H1 (cell line): ENCODE data around the gene RPL37A. TPM values are rescaled to one million over a fixed set of nuclear protein-coding genes. Genes with fewer than 3 reads are reported as not detected.

Experiments used
- CTCF ChIA-PET: fragments of 300-600 bp; sonication (Branson Sonifier 250); formaldehyde crosslinking; loops from one replicate; lab custom pipeline; 2021; ENCODE audit not compliant: partially characterized antibody; lab: Charles Lee
- POLR2A ChIA-PET: fragments of 300-600 bp; sonication (Branson Sonifier 250); formaldehyde crosslinking; loops from one replicate; lab custom pipeline; 2021; ENCODE audit warnings: inconsistent platforms; ENCODE audit not compliant: partially characterized antibody; lab: Charles Lee
- DNase-seq, 2 experiments: peaks; one replicate each; pipeline versions ENCODE4 v3.0.0 to v3.0.0-alpha.2; 2010 to 2022; ENCODE audit warnings: low spot score in 2 of 2, low read depth in 1 of 2, mixed read lengths in 1 of 2
- FAIRE-seq: peaks from 2 replicates; lab custom pipeline; 2011; peaks lifted over from hg19 to GRCh38; lab: Jason Lieb, UNC
- H2AFZ ChIP-seq: 2 replicates; pipeline ENCODE4 v1.8.1; 2012; ENCODE audit warnings: low read length, inconsistent platforms
- H2AK5ac ChIP-seq: 2 replicates; pipeline ENCODE4 v1.6.1; 2013; ENCODE audit warnings: low read depth, low read length
- H2BK120ac ChIP-seq: replicated peaks from 2 replicates; pipeline ENCODE3; 2013; ENCODE audit warnings: low read depth, low read length, inconsistent platforms
- H2BK12ac ChIP-seq: 2 replicates; pipeline ENCODE4 v1.6.1; 2013; ENCODE audit warnings: low read depth, low read length
- H2BK15ac ChIP-seq: 2 replicates; pipeline ENCODE4 v1.6.1; 2013; ENCODE audit warnings: low read length
- H2BK20ac ChIP-seq: 2 replicates; pipeline ENCODE4 v1.6.1; 2013; ENCODE audit warnings: low read length
- H2BK5ac ChIP-seq: 2 replicates; pipeline ENCODE4 v1.6.1; 2013; ENCODE audit warnings: low read depth, low read length
- H3K14ac ChIP-seq: 2 replicates; pipeline ENCODE4 v1.6.1; 2013; ENCODE audit warnings: inconsistent platforms; ENCODE audit not compliant: insufficient read length
- H3K18ac ChIP-seq: 2 replicates; pipeline ENCODE4 v1.6.1; 2013; ENCODE audit warnings: low read length; ENCODE audit errors: extremely low read depth
- H3K23ac ChIP-seq: 2 replicates; pipeline ENCODE4 v1.6.1; 2013; ENCODE audit warnings: inconsistent platforms; ENCODE audit not compliant: insufficient read length
- H3K23me2 ChIP-seq: 2 replicates; pipeline ENCODE4 v1.6.1; 2013; ENCODE audit warnings: low read depth, low read length
- H3K27ac ChIP-seq: 2 replicates; pipeline ENCODE4 v1.6.1; 2011; ENCODE audit warnings: low read depth, low read length, inconsistent platforms
- H3K27me3 ChIP-seq, 4 experiments: replicated peaks in 1 of 4; 1 replicate in 1 of 4; 2 replicates in 3 of 4; pipeline versions ENCODE4 v1.6.1 to v1.8.1; 2011 to 2013; ENCODE audit warnings: low read length in 3 of 4, mild to moderate bottlenecking in 3 of 4, inconsistent platforms in 2 of 4, mixed read lengths in 2 of 4, moderate library complexity in 1 of 4; ENCODE audit not compliant: control insufficient read depth in 3 of 4, insufficient read depth in 3 of 4; ENCODE audit errors: extremely low read depth in 1 of 4
- H3K36me3 ChIP-seq, 4 experiments: 2 replicates each; pipeline versions ENCODE4 v1.6.1 to v1.8.1; 2011 to 2013; ENCODE audit warnings: mild to moderate bottlenecking in 4 of 4, low read length in 3 of 4, moderate library complexity in 2 of 4, control low read depth in 1 of 4, inconsistent platforms in 1 of 4; ENCODE audit not compliant: insufficient read depth in 4 of 4, control insufficient read depth in 2 of 4
- H3K4ac ChIP-seq: replicated peaks from 2 replicates; pipeline ENCODE3; 2013; ENCODE audit warnings: low read length, low read depth, mixed read lengths, inconsistent platforms; ENCODE audit not compliant: insufficient read length
- H3K4me1 ChIP-seq, 4 experiments: replicated peaks in 1 of 4; 1 replicate in 1 of 4; 2 replicates in 3 of 4; pipeline versions ENCODE4 v1.6.1 to v1.8.1; 2011 to 2013; ENCODE audit warnings: low read length in 3 of 4, inconsistent platforms in 2 of 4, mixed read lengths in 1 of 4; ENCODE audit not compliant: insufficient read depth in 4 of 4, control insufficient read depth in 3 of 4
- H3K4me2 ChIP-seq, 2 experiments: 2 replicates each; pipeline versions ENCODE4 v1.6.1 to v1.8.1; 2011 to 2013; ENCODE audit warnings: low read depth in 2 of 2, low read length in 2 of 2, control low read depth in 1 of 2, inconsistent platforms in 1 of 2, mild to moderate bottlenecking in 1 of 2; ENCODE audit not compliant: insufficient read depth in 1 of 2
- H3K4me3 ChIP-seq, 4 experiments: fragments of 200-600, 300-600 bp in 1 of 4; sonication (generic), shearing (Covaris generic), sonication (Bioruptor Twin) in 1 of 4; 2 replicates each; pipeline versions ENCODE4 v1.5.1 to v1.8.1; 2011 to 2016; ENCODE audit warnings: low read length in 4 of 4, low read depth in 3 of 4, control low read depth in 2 of 4, inconsistent platforms in 2 of 4, mild to moderate bottlenecking in 2 of 4, mixed read lengths in 1 of 4, moderate library complexity in 1 of 4; ENCODE audit not compliant: insufficient read depth in 2 of 4; ENCODE audit errors: extremely low read depth in 1 of 4
- H3K56ac ChIP-seq: replicated peaks from 2 replicates; pipeline ENCODE3; 2013; ENCODE audit warnings: low read depth, mild to moderate bottlenecking, mixed read lengths, low read length, inconsistent platforms; ENCODE audit not compliant: insufficient read length
- H3K79me1 ChIP-seq: 2 replicates; pipeline ENCODE4 v1.6.1; 2013; ENCODE audit warnings: low read depth, low read length, control low read depth
- H3K79me2 ChIP-seq, 2 experiments: 2 replicates each; pipeline versions ENCODE4 v1.6.1 to v1.8.1; 2012 to 2013; ENCODE audit warnings: low read length in 2 of 2, mild to moderate bottlenecking in 2 of 2, inconsistent platforms in 1 of 2; ENCODE audit not compliant: insufficient read depth in 2 of 2, control insufficient read depth in 1 of 2
- H3K9ac ChIP-seq, 4 experiments: replicated peaks in 1 of 4; 1 replicate in 1 of 4; 2 replicates in 3 of 4; pipeline versions ENCODE4 v1.6.1 to v1.8.1; 2011 to 2013; ENCODE audit warnings: low read depth in 3 of 4, low read length in 3 of 4, control low read depth in 2 of 4, mild to moderate bottlenecking in 2 of 4, moderate library complexity in 2 of 4, inconsistent platforms in 1 of 4; ENCODE audit errors: extremely low read depth in 1 of 4
- H3K9me3 ChIP-seq, 2 experiments: 2 replicates each; pipeline versions ENCODE4 v1.6.1 to v1.8.1; 2012 to 2013; ENCODE audit warnings: mild to moderate bottlenecking in 2 of 2, moderate library complexity in 2 of 2, control low read depth in 1 of 2, inconsistent platforms in 1 of 2, low read depth in 1 of 2, low read length in 1 of 2, mixed read lengths in 1 of 2; ENCODE audit not compliant: insufficient read depth in 2 of 2
- H4K20me1 ChIP-seq, 2 experiments: replicated peaks in 1 of 2; 2 replicates each; pipeline versions ENCODE3 to v1.8.1; 2011 to 2013; ENCODE audit warnings: inconsistent platforms in 2 of 2, low read length in 2 of 2, mild to moderate bottlenecking in 1 of 2; ENCODE audit not compliant: insufficient read depth in 2 of 2, control insufficient read depth in 1 of 2
- H4K5ac ChIP-seq: 2 replicates; pipeline ENCODE4 v1.6.1; 2013; ENCODE audit warnings: low read length, low read depth, mixed read lengths, inconsistent platforms; ENCODE audit not compliant: insufficient read length
- H4K8ac ChIP-seq: 2 replicates; pipeline ENCODE4 v1.8.0; 2013; ENCODE audit warnings: mild to moderate bottlenecking, moderate library complexity, low read length, inconsistent platforms; ENCODE audit not compliant: insufficient read depth; ENCODE audit errors: extremely low read depth
- H4K91ac ChIP-seq: replicated peaks from 2 replicates; pipeline ENCODE3; 2013; ENCODE audit warnings: low read length, mixed read lengths, inconsistent platforms; ENCODE audit not compliant: insufficient read length
- MAX ChIP-seq: IDR thresholded peaks from 2 replicates; pipeline ENCODE4 v1.6.1; 2012; ENCODE audit warnings: inconsistent platforms
- POLR2A ChIP-seq, 2 experiments: IDR thresholded peaks; 1 replicate in 1 of 2; 2 replicates in 1 of 2; pipeline ENCODE4 v1.6.1; 2011; ENCODE audit warnings: low read depth in 2 of 2, low read length in 2 of 2, mild to moderate bottlenecking in 2 of 2; ENCODE audit errors: control extremely low read depth in 1 of 2
- RFX5 ChIP-seq: IDR thresholded peaks from 2 replicates; pipeline ENCODE4 v1.6.1; 2011; ENCODE audit warnings: low read depth, low read length, improper control_type of control experiment, borderline replicate concordance
- SIN3A ChIP-seq, 2 experiments: IDR thresholded peaks in 1 of 2; conservative IDR thresholded peaks in 1 of 2; 2 replicates each; pipeline ENCODE4 v1.6.1; 2011 to 2012; ENCODE audit warnings: low read length in 2 of 2, improper control_type of control experiment in 1 of 2, low read depth in 1 of 2, mild to moderate bottlenecking in 1 of 2
- SP1 ChIP-seq: IDR thresholded peaks from 2 replicates; pipeline ENCODE4 v1.6.1; 2011; ENCODE audit warnings: low read depth, low read length
- TAF7 ChIP-seq: optimal IDR thresholded peaks from 2 replicates; pipeline ENCODE3; 2011; ENCODE audit warnings: low read depth, mild to moderate bottlenecking, inconsistent platforms, low read length, moderate library complexity, borderline replicate concordance
- TEAD4 ChIP-seq: IDR thresholded peaks from 2 replicates; pipeline ENCODE4 v1.6.1; 2012; ENCODE audit warnings: low read depth, low read length, inconsistent platforms, mixed read lengths
- USF2 ChIP-seq: IDR thresholded peaks from 2 replicates; pipeline ENCODE4 v1.6.1; 2011; ENCODE audit warnings: low read length, improper control_type of control experiment
- YY1 ChIP-seq: IDR thresholded peaks from 2 replicates; pipeline ENCODE4 v1.6.1; 2011; ENCODE audit warnings: low read depth, mild to moderate bottlenecking, low read length
- WGBS, 2 experiments: shearing (Covaris generic) in 1 of 2; methylation state at CpG; one replicate each; pipeline versions ENCODE4 v1.1.6 to v1.1.7; 2013 to 2015; ENCODE audit warnings: low lambda C conversion rate in 2 of 2, mixed read lengths in 2 of 2, inconsistent platforms in 1 of 2, low coverage in 1 of 2, missing lambda C conversion rate in 1 of 2; ENCODE audit not compliant: insufficient replicate concordance in 2 of 2, insufficient coverage in 1 of 2, insufficient read length in 1 of 2; ENCODE audit errors: extremely low coverage in 1 of 2, missing lambda C conversion rate in 1 of 2; 5-methylcytosine and 5-hydroxymethylcytosine counted together
- polyA plus RNA-seq, 7 experiments: library from polyadenylated mRNA; depleted of rRNA in 3 of 7; stranded (reverse) in 5 of 7; unstranded in 2 of 7; fragments of >200 nt in 5 of 7; fragments of 200-250 nt in 2 of 7; gene quantifications; 1 replicate in 5 of 7; 2 replicates in 1 of 7; 4 replicates in 1 of 7; pipeline versions ENCODE4 v1.2.1 to v1.2.3, GENCODE V29; 2011 to 2013; ENCODE audit warnings: missing spikeins in 2 of 7, mixed read lengths in 2 of 7
- total RNA-seq: library from RNA; stranded (reverse); fragmentation: NEBNext Ultra II Directional; extraction: Animal tissue kit (Norgen Biotek cat#: 25700); gene quantifications from 2 replicates; pipeline ENCODE4 v1.2.1, GENCODE V29; 2021

RPL37A gene
- total and polyA plus RNA-seq, 2 of the 8 experiments (the other 6 are each of a cell fraction or from before 2014, with no cell fraction given): 1,737 to 3,180 TPM

GRCh38 chr2:216545359-216545758, 46.7 kb downstream of the RPL37A start:
- Histone ChIP-seq H2AFZ (no peak overlapping the region), H3K79me1 (no peaks in the 10 kb centered on the region), H3K23me2 (no peaks in the 10 kb centered on the region), H3K79me2 (no peaks in the 10 kb centered on the region; a peak in 1 of 4 replicates), H2BK12ac (no peak overlapping the region), H4K5ac (no peak overlapping the region), H2AK5ac (no peak overlapping the region), H2BK20ac (no peak overlapping the region), H2BK15ac (no peak overlapping the region), H3K18ac (no peak overlapping the region), H2BK120ac (no peak overlapping the region), H4K91ac (no peak overlapping the region), H2BK5ac (no peak overlapping the region), H3K4ac (no peak overlapping the region), H3K9ac (no peak overlapping the region), H4K8ac (no peak overlapping the region), H3K4me3 (no peak overlapping the region), H3K23ac (no peak overlapping the region), H3K9me3 (no peaks in the 10 kb centered on the region), H3K56ac (no peak overlapping the region), H3K27me3 (no peaks in the 10 kb centered on the region), H3K4me2 (no peak overlapping the region), H3K14ac (no peak overlapping the region), H3K36me3 (no peaks in the 10 kb centered on the region), H3K4me1 (peaks cover 3 to 5% (median 4%) of the 10 kb centered on the region in 4 experiments; a peak in 5 of 7 replicates), H4K20me1 (no peaks in the 10 kb centered on the region), H3K27ac (no peak overlapping the region)
- no peak for TF ChIP-seq USF2
- TF ChIP-seq TAF7: no peak
- no peak for TF ChIP-seq SIN3A (conservative IDR thresholded peaks at IDR 0.05 in 1 of 2, IDR thresholded peaks at IDR 0.05 in 1 of 2; ENCODE audit: low read depth in 1 of 2, low read length in 2 of 2)
- no peak for TF ChIP-seq RFX5
- no peak for TF ChIP-seq TEAD4
- TF ChIP-seq YY1: no peak
- TF ChIP-seq POLR2A (IDR thresholded peaks at IDR 0.05; ENCODE audit: control extremely low read depth in 1 of 2, low read depth in 2 of 2, low read length in 2 of 2): no peak
- no peak for TF ChIP-seq SP1
- no peak for TF ChIP-seq MAX
- 83% methylated on average over 4 of the region's 4 CpGs; no CpG with 5 or more reads in 1 of the 2 experiments for WGBS, 2 experiments
- FAIRE-seq: no peak
- CTCF ChIA-PET: interaction anchor here (1.2 kb wide), 1 partner anchor 12 kb away, joined by 4 read pairs; no protein-coding TSS in a partner anchor
- POLR2A ChIA-PET: interaction anchor here (0.7 kb wide), 1 partner anchor 39 kb away, joined by 3 read pairs; no protein-coding TSS in a partner anchor
- DNase-seq: no peak
